Keratinocyte (primary cell): ENCODE data around the gene TGFBR1. TPM values are rescaled to one million over a fixed set of nuclear protein-coding genes. Genes with fewer than 3 reads are reported as not detected.

Experiments used
- DNase-seq: peaks from one replicate; pipeline ENCODE4 v3.0.0-alpha.2; 2011; ENCODE audit warnings: low read depth, missing footprints, low spot score
- FAIRE-seq: peaks from 2 replicates; lab custom pipeline; 2011; peaks lifted over from hg19 to GRCh38; lab: Jason Lieb, UNC
- H2AFZ ChIP-seq: 2 replicates; pipeline ENCODE4 v1.6.0; 2012; ENCODE audit warnings: low read length, control low read depth, inconsistent platforms; ENCODE audit not compliant: control insufficient read depth
- H3K27ac ChIP-seq: 2 replicates; pipeline ENCODE4 v1.5.1; 2011; ENCODE audit warnings: low read length; ENCODE audit not compliant: control insufficient read depth, insufficient read depth
- H3K27me3 ChIP-seq: 3 replicates; pipeline ENCODE4 v1.6.0; 2011; ENCODE audit warnings: low read length; ENCODE audit not compliant: control insufficient read depth, insufficient read depth; ENCODE audit errors: extremely low read depth
- H3K36me3 ChIP-seq, 2 experiments: 2 replicates in 1 of 2; 3 replicates in 1 of 2; pipeline ENCODE4 v1.5.1; 2011; ENCODE audit warnings: low read length in 2 of 2, mild to moderate bottlenecking in 1 of 2; ENCODE audit not compliant: control insufficient read depth in 2 of 2, insufficient read depth in 2 of 2; ENCODE audit errors: extremely low read depth in 1 of 2
- H3K4me1 ChIP-seq: 3 replicates; pipeline ENCODE4 v1.5.1; 2011; ENCODE audit warnings: low read length; ENCODE audit not compliant: control insufficient read depth, insufficient read depth; ENCODE audit errors: extremely low read depth
- H3K4me2 ChIP-seq: 3 replicates; pipeline ENCODE4 v1.6.0; 2011; ENCODE audit warnings: low read depth, low read length; ENCODE audit not compliant: control insufficient read depth, insufficient read depth; ENCODE audit errors: extremely low read depth
- H3K4me3 ChIP-seq, 3 experiments: fragments of 200-600 bp in 1 of 3; sonication (generic) in 1 of 3; 2 replicates in 2 of 3; 3 replicates in 1 of 3; pipeline ENCODE4 v1.5.1; 2011 to 2016; ENCODE audit warnings: low read length in 3 of 3, mild to moderate bottlenecking in 3 of 3, control low read depth in 2 of 3, inconsistent platforms in 1 of 3, low read depth in 1 of 3, mixed read lengths in 1 of 3, mixed run types in 1 of 3, moderate library complexity in 1 of 3; ENCODE audit not compliant: control insufficient read depth in 2 of 3, insufficient read depth in 2 of 3; ENCODE audit errors: extremely low read depth in 1 of 3
- H3K79me2 ChIP-seq: 2 replicates; pipeline ENCODE4 v1.6.0; 2012; ENCODE audit warnings: low read length; ENCODE audit not compliant: control insufficient read depth, insufficient read depth
- H3K9ac ChIP-seq: 3 replicates; pipeline ENCODE4 v1.6.0; 2011; ENCODE audit warnings: low read length; ENCODE audit not compliant: control insufficient read depth, insufficient read depth; ENCODE audit errors: extremely low read depth
- H3K9me1 ChIP-seq: 3 replicates; pipeline ENCODE4 v1.6.0; 2011; ENCODE audit warnings: low read length; ENCODE audit not compliant: control insufficient read depth, insufficient read depth; ENCODE audit errors: extremely low read depth
- H3K9me3 ChIP-seq: 2 replicates; pipeline ENCODE4 v1.5.1; 2012; ENCODE audit warnings: low read depth, low read length; ENCODE audit not compliant: control insufficient read depth
- H4K20me1 ChIP-seq: 3 replicates; pipeline ENCODE4 v1.6.0; 2011; ENCODE audit warnings: low read length; ENCODE audit not compliant: control insufficient read depth, insufficient read depth; ENCODE audit errors: extremely low read depth
- CTCF ChIP-seq, 3 experiments: IDR thresholded peaks in 1 of 3; conservative IDR thresholded peaks in 1 of 3; optimal IDR thresholded peaks in 1 of 3; 2 replicates in 2 of 3; 3 replicates in 1 of 3; pipeline versions ENCODE3 to v1.5.1; 2011; ENCODE audit warnings: low read length in 3 of 3, mild to moderate bottlenecking in 3 of 3, moderate library complexity in 2 of 3, control low read depth in 1 of 3, inconsistent platforms in 1 of 3; ENCODE audit not compliant: insufficient read depth in 2 of 3; ENCODE audit errors: extremely low read depth in 1 of 3
- EZH2 ChIP-seq: IDR thresholded peaks from one replicate; pipeline ENCODE4 v1.6.1; 2012; ENCODE audit warnings: inconsistent platforms, mild to moderate bottlenecking, low read length, moderate library complexity
- dilution Hi-C: fragments of 300-500 bp; cut with MboI; formaldehyde crosslinking; loops from one replicate; pipeline ENCODE4 v1.7.0; 2020; ENCODE audit warnings: low sequenced_read_pairs; ENCODE audit not compliant: extremely low pct_ligation_motif_present
- polyA plus RNA-seq, 5 experiments: library from polyadenylated mRNA; depleted of rRNA in 3 of 5; stranded (reverse) in 3 of 5; stranded (forward) in 1 of 5; unstranded in 1 of 5; fragments of >200 nt; gene quantifications; 1 replicate in 1 of 5; 2 replicates in 3 of 5; 3 replicates in 1 of 5; pipeline versions ENCODE4 v1.2.1 to v1.2.3, GENCODE V29; 2011 to 2012; ENCODE audit warnings: missing spikeins in 2 of 5, low read depth in 1 of 5, low replicate concordance in 1 of 5

Gene TGFBR1
- polyA plus RNA-seq, 1 donor (not counting 4 experiments of a cell fraction or from before 2014, with no cell fraction given) = 55.0 TPM

- H3K27me3 ChIP-seq = peaks cover 14% of the 10 kb centered on the region
- FAIRE-seq (no peak), DNase-seq (no peak)
- H3K4me3 ChIP-seq = no peak overlapping the region
- H3K9ac ChIP-seq = no peak overlapping the region
- H3K36me3 ChIP-seq = no peaks in the 10 kb centered on the region
- H3K9me3 ChIP-seq = no peaks in the 10 kb centered on the region
- no peak for TF ChIP-seq CTCF (optimal IDR thresholded peaks at IDR 0.05 in 1 of 3, IDR thresholded peaks at IDR 0.05 in 1 of 3, conservative IDR thresholded peaks at IDR 0.05 in 1 of 3; ENCODE audit: extremely low read depth in 1 of 3, insufficient read depth in 2 of 3, low read length in 3 of 3)
- TF ChIP-seq EZH2 = no peak
- H3K9me1 ChIP-seq = peaks cover 3% of the 10 kb centered on the region
- no peaks in the 10 kb centered on the region for H3K79me2 ChIP-seq
- no peak overlapping the region for H3K27ac ChIP-seq
- no peak overlapping the region for H3K4me2 ChIP-seq
- dilution Hi-C loops = no loop called here
- no peaks in the 10 kb centered on the region for H4K20me1 ChIP-seq
- peaks cover 2% of the 10 kb centered on the region for H3K4me1 ChIP-seq
- no peak overlapping the region for H2AFZ ChIP-seq
These were observed 84.3 kb downstream of the TGFBR1 start for GRCh38 chr9:99189186-99189585.

GRCh38 chr9:99189887-99190596, 85.1 kb downstream of the TGFBR1 start:
- dilution Hi-C loops = no loop called here
- TF ChIP-seq CTCF (optimal IDR thresholded peaks at IDR 0.05 in 1 of 3, IDR thresholded peaks at IDR 0.05 in 1 of 3, conservative IDR thresholded peaks at IDR 0.05 in 1 of 3; ENCODE audit: extremely low read depth in 1 of 3, insufficient read depth in 2 of 3, low read length in 3 of 3) = no peak
- TF ChIP-seq EZH2 = no peak
- no peak for FAIRE-seq

More at GRCh38 chr9:99189887-99190596, 85.1 kb downstream of the TGFBR1 start:
- no peak overlapping the region for H3K4me2 ChIP-seq
- no peak overlapping the region for H3K4me3 ChIP-seq
- H3K79me2 ChIP-seq = no peaks in the 10 kb centered on the region
- H4K20me1 ChIP-seq = no peaks in the 10 kb centered on the region
- H3K9me3 ChIP-seq = no peaks in the 10 kb centered on the region
- H3K4me1 ChIP-seq = no peaks in the 10 kb centered on the region
- no peaks in the 10 kb centered on the region for H3K36me3 ChIP-seq
- H3K9me1 ChIP-seq = peaks cover 3% of the 10 kb centered on the region
- H2AFZ ChIP-seq = no peak overlapping the region
- H3K27ac ChIP-seq = no peak overlapping the region
- H3K27me3 ChIP-seq = peaks cover 14% of the 10 kb centered on the region
- DNase-seq = no peak
- H3K9ac ChIP-seq = no peak overlapping the region
